IMR-90 (cell line): Measurements from ENCODE around the gene HCN2. TPM values are rescaled to one million over a fixed set of nuclear protein-coding genes. Genes with fewer than 3 reads are reported as not detected.

ENCODE experiments used
- ATAC-seq: fragments of 200-7000 bp; cut with Tn5 transposase; 2 replicates; pipeline ENCODE4 v1.9.1; 2020; ENCODE audit warnings: low read depth, mild to moderate bottlenecking, moderate library complexity
- BruUV-seq: library from RNA; stranded (reverse); fragments of 400-500 nt; replicated peaks from 2 replicates; lab custom pipeline; 2021; lab: Mats Ljungman, UMichigan
- CTCF ChIA-PET: fragments of 300-600 bp; formaldehyde crosslinking; extraction: SDS; loops from one replicate; lab custom pipeline; 2021; ENCODE audit warnings: antibody characterized with exemption; lab: Yijun Ruan, JAX
- POLR2A ChIA-PET: fragments of 300-600 bp; sonication (Branson Sonifier 250); formaldehyde crosslinking; loops from one replicate; lab custom pipeline; 2022; ENCODE audit warnings: antibody characterized with exemption; ENCODE audit not compliant: unreplicated experiment; lab: Charles Lee
- DNase-seq: peaks from one replicate; pipeline ENCODE4 v3.0.0; 2013
- H2AFZ ChIP-seq: replicated peaks from 2 replicates; pipeline ENCODE3; 2013; ENCODE audit warnings: low read length, mild to moderate bottlenecking; ENCODE audit not compliant: poor library complexity
- H2AK5ac ChIP-seq: 2 replicates; pipeline ENCODE4 v1.6.1; 2013; ENCODE audit warnings: low read depth, low read length, inconsistent platforms
- H2AK9ac ChIP-seq: replicated peaks from 2 replicates; pipeline ENCODE3; 2013; ENCODE audit warnings: mild to moderate bottlenecking, low read depth, low read length, moderate library complexity; ENCODE audit not compliant: poor library complexity
- H2BK120ac ChIP-seq: 2 replicates; pipeline ENCODE4 v1.6.1; 2013; ENCODE audit warnings: low read depth, low read length, inconsistent platforms
- H2BK15ac ChIP-seq: 3 replicates; pipeline ENCODE4 v1.6.1; 2013; ENCODE audit warnings: low read depth, low read length, inconsistent platforms
- H2BK20ac ChIP-seq: 2 replicates; pipeline ENCODE4 v1.6.1; 2013; ENCODE audit warnings: low read depth, mild to moderate bottlenecking, inconsistent platforms, low read length, moderate library complexity
- H2BK5ac ChIP-seq: 2 replicates; pipeline ENCODE4 v1.6.1; 2013; ENCODE audit warnings: mild to moderate bottlenecking, low read depth, low read length, inconsistent platforms; ENCODE audit not compliant: poor library complexity, severe bottlenecking
- H3K14ac ChIP-seq: replicated peaks from 2 replicates; pipeline ENCODE4 v1.6.1; 2013; ENCODE audit warnings: low read depth, low read length, inconsistent platforms
- H3K18ac ChIP-seq: 2 replicates; pipeline ENCODE4 v1.6.1; 2013; ENCODE audit warnings: low read depth, low read length, control low read depth
- H3K23ac ChIP-seq: 2 replicates; pipeline ENCODE4 v1.6.1; 2013; ENCODE audit warnings: low read depth, low read length, inconsistent platforms
- H3K27ac ChIP-seq: 2 replicates; pipeline ENCODE4 v1.5.1; 2013; ENCODE audit warnings: mild to moderate bottlenecking, control low read depth, low read length; ENCODE audit not compliant: insufficient read depth
- H3K27me3 ChIP-seq: 2 replicates; pipeline ENCODE4 v1.6.1; 2013; ENCODE audit warnings: low read length; ENCODE audit not compliant: control insufficient read depth, insufficient read depth
- H3K36me3 ChIP-seq: 2 replicates; pipeline ENCODE4 v1.6.1; 2013; ENCODE audit warnings: low read length, mixed read lengths; ENCODE audit not compliant: control insufficient read depth, insufficient read depth
- H3K4ac ChIP-seq: 2 replicates; pipeline ENCODE4 v1.6.1; 2013; ENCODE audit warnings: low read depth, low read length, inconsistent platforms
- H3K4me1 ChIP-seq: 2 replicates; pipeline ENCODE4 v1.6.1; 2013; ENCODE audit warnings: low read length, mixed read lengths; ENCODE audit not compliant: control insufficient read depth, insufficient read depth
- H3K4me2 ChIP-seq: 2 replicates; pipeline ENCODE4 v1.6.1; 2013; ENCODE audit warnings: low read depth, mild to moderate bottlenecking, control low read depth, low read length, moderate library complexity
- H3K4me3 ChIP-seq: 2 replicates; pipeline ENCODE4 v1.5.1; 2013; ENCODE audit warnings: low read depth, mild to moderate bottlenecking, control low read depth, low read length, moderate library complexity; ENCODE audit not compliant: insufficient read depth
- H3K56ac ChIP-seq: 2 replicates; pipeline ENCODE4 v1.6.1; 2013; ENCODE audit warnings: low read length, inconsistent platforms; ENCODE audit not compliant: insufficient read depth; ENCODE audit errors: extremely low read depth
- H3K79me1 ChIP-seq, 2 experiments: 2 replicates each; pipeline ENCODE4 v1.6.1; 2013; ENCODE audit warnings: low read length in 2 of 2, inconsistent platforms in 1 of 2, low read depth in 1 of 2
- H3K9ac ChIP-seq: 2 replicates; pipeline ENCODE4 v1.6.1; 2013; ENCODE audit warnings: low read depth, low read length, control low read depth
- H3K9me1 ChIP-seq: 2 replicates; pipeline ENCODE4 v1.6.1; 2013; ENCODE audit warnings: low read length, inconsistent platforms; ENCODE audit not compliant: insufficient read depth
- H3K9me3 ChIP-seq: 2 replicates; pipeline ENCODE4 v1.6.1; 2013; ENCODE audit warnings: low read length; ENCODE audit not compliant: control insufficient read depth, insufficient read depth
- H4K20me1 ChIP-seq: 2 replicates; pipeline ENCODE4 v1.6.1; 2013; ENCODE audit warnings: low read length, inconsistent platforms; ENCODE audit not compliant: insufficient read depth
- H4K5ac ChIP-seq: 2 replicates; pipeline ENCODE4 v1.6.1; 2013; ENCODE audit warnings: mild to moderate bottlenecking, low read depth, low read length, control low read depth
- H4K8ac ChIP-seq, 2 experiments: 2 replicates each; pipeline ENCODE4 v1.6.1; 2013; ENCODE audit warnings: low read depth in 2 of 2, low read length in 2 of 2, control low read depth in 1 of 2, inconsistent platforms in 1 of 2
- H4K91ac ChIP-seq: 2 replicates; pipeline ENCODE4 v1.6.1; 2013; ENCODE audit warnings: low read depth, low read length, inconsistent platforms; ENCODE audit not compliant: insufficient read depth
- FOS ChIP-seq: fragments of 150-350 bp; IDR thresholded peaks from 2 replicates; pipeline ENCODE4 v1.6.1; 2016; ENCODE audit warnings: low read depth, low read length
- MAFK ChIP-seq: IDR thresholded peaks from 2 replicates; pipeline ENCODE4 v1.6.1; 2012; ENCODE audit warnings: low read depth, low read length, improper control_type of control experiment
- MXI1 ChIP-seq: IDR thresholded peaks from 2 replicates; pipeline ENCODE4 v1.6.1; 2012; ENCODE audit warnings: low read depth, mild to moderate bottlenecking, low read length, moderate library complexity, borderline replicate concordance
- POLR2A ChIP-seq: IDR thresholded peaks from 2 replicates; pipeline ENCODE4 v1.6.1; 2012; ENCODE audit warnings: mild to moderate bottlenecking, low read depth, low read length
- RFX5 ChIP-seq: IDR thresholded peaks from 2 replicates; pipeline ENCODE4 v1.8.0; 2012; ENCODE audit warnings: low read depth, mild to moderate bottlenecking, low read length, moderate library complexity
- USF2 ChIP-seq: fragments of 150-350 bp; IDR thresholded peaks from 2 replicates; pipeline ENCODE4 v1.6.1; 2017; ENCODE audit warnings: mild to moderate bottlenecking, antibody characterized with exemption, low read length, low read depth
- WGBS, 2 experiments: methylation state at CpG; one replicate each; pipeline versions ENCODE4 v1.1.5 to v1.1.7; 2013; ENCODE audit warnings: missing lambda C conversion rate in 2 of 2; ENCODE audit not compliant: insufficient read length in 1 of 2; ENCODE audit errors: extremely low coverage in 2 of 2; 5-methylcytosine and 5-hydroxymethylcytosine counted together
- dilution Hi-C: fragments of 300-500 bp; cut with HindIII; formaldehyde crosslinking; loops from one replicate; pipeline ENCODE4 v1.14.3; 2018; ENCODE audit warnings: low sequenced_read_pairs; ENCODE audit not compliant: unreplicated experiment
- in situ Hi-C: fragments of 300-500 bp; cut with MboI; formaldehyde crosslinking; loops from 3 replicates; pipeline ENCODE4 v1.14.3; 2019; ENCODE audit warnings: low sequenced_read_pairs, inconsistent platforms, mixed read lengths
- intact Hi-C: fragments of 100-400 bp; cut with micrococcal nuclease; formaldehyde crosslinking; loops from 2 replicates; pipeline ENCODE4 v1.10.0; 2022
- polyA plus RNA-seq, 3 experiments: library from polyadenylated mRNA; depleted of rRNA; stranded (reverse); fragments of >200 nt; gene quantifications; 2 replicates each; pipeline ENCODE4 v1.2.3, GENCODE V29; 2012; ENCODE audit warnings: low replicate concordance in 1 of 3
- total RNA-seq: library from RNA; depleted of rRNA; stranded (reverse); fragments of >200 nt; gene quantifications from 2 replicates; pipeline ENCODE4 v1.2.3, GENCODE V29; 2012

The HCN2 gene
- total and polyA plus RNA-seq, 2 of the 4 experiments (the other 2 are of a cell fraction): 0.72 to 2.6 TPM

DNA sequence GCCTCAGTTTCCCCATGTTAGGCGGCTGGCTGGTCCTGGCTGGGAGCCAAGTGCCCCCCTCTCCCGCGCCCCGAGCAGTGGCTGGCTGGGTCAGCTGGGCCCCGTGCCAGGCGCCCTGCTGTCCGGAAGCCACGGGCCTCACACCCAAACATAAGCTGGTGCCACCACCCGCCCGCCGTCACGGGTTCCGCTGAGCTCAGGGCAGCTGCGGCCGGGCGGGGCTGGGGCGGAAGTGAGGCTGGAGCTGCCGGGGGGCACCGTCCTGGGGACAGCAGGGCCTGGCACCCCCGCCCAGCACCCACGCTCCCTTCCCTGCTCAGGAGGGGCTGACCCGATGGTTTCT is 19.3 kb downstream of the HCN2 start:
- H3K27me3 ChIP-seq: no peaks in the 10 kb centered on the region; the same call in 1 of the 2 replicates
- no TSS peak for BruUV-seq
- no peak overlapping the region for H4K8ac ChIP-seq
- no peak overlapping the region for H3K14ac ChIP-seq
- H3K4me3 ChIP-seq: no peak overlapping the region
- H3K56ac ChIP-seq: no peak overlapping the region
- no peak overlapping the region for H2BK120ac ChIP-seq
- H2AK5ac ChIP-seq: no peak overlapping the region
- no peak for TF ChIP-seq POLR2A
- TF ChIP-seq MAFK: no peak
- no peak for TF ChIP-seq MXI1
- no peak for TF ChIP-seq USF2
- TF ChIP-seq FOS: no peak
- TF ChIP-seq RFX5: no peak
- POLR2A ChIA-PET: no interaction called here
- H3K9ac ChIP-seq: no peak overlapping the region
- H3K9me1 ChIP-seq: peaks cover 7% of the 10 kb centered on the region
- H2BK20ac ChIP-seq: no peak overlapping the region
- no peaks in the 10 kb centered on the region for H3K9me3 ChIP-seq
- intact Hi-C loops: no loop called here
- no peak overlapping the region for H3K27ac ChIP-seq
- ATAC-seq (no peak), DNase-seq (no peak)
- no peak overlapping the region for H4K5ac ChIP-seq
- H3K18ac ChIP-seq: no peak overlapping the region
- H2BK15ac ChIP-seq: no peak overlapping the region
- no peaks in the 10 kb centered on the region for H3K79me1 ChIP-seq
- H4K91ac ChIP-seq: no peak overlapping the region
- CTCF ChIA-PET: no interaction called here
- in situ Hi-C loops: no loop called here
- no peaks in the 10 kb centered on the region for H3K36me3 ChIP-seq
- H3K4me2 ChIP-seq: no peak overlapping the region
- H4K20me1 ChIP-seq: peaks cover 12% of the 10 kb centered on the region
- H2AFZ ChIP-seq: no peak overlapping the region
- no peak overlapping the region for H2AK9ac ChIP-seq
- no peak overlapping the region for H2BK5ac ChIP-seq
- no peak overlapping the region for H3K4ac ChIP-seq
- peaks cover 10% of the 10 kb centered on the region for H3K4me1 ChIP-seq
- WGBS, 2 experiments: 45% methylated on average over 4 of the region's 22 CpGs; no CpG with 5 or more reads in 1 of the 2 experiments
- H3K23ac ChIP-seq: no peak overlapping the region
- dilution Hi-C loops: no loop called here
